Neural cell (in vitro differentiated cells): ENCODE results near the gene SPATS2L. TPM values are rescaled to one million over a fixed set of nuclear protein-coding genes. Genes with fewer than 3 reads are reported as not detected.

Experiments used
- H2AFZ ChIP-seq: fragments of 200-600, 300-800 bp; sonication (generic), shearing (Covaris generic); 2 replicates; pipeline ENCODE4 v1.6.0; 2014; ENCODE audit warnings: low read depth, mild to moderate bottlenecking, antibody characterized with exemption, low read length, moderate library complexity
- H3F3A ChIP-seq: fragments of 200-600 bp; shearing (Covaris generic); 2 replicates; pipeline ENCODE4 v1.6.1; 2016; ENCODE audit warnings: mild to moderate bottlenecking, moderate library complexity, mixed read lengths, antibody characterized with exemption, low read length; ENCODE audit not compliant: insufficient read depth, poor library complexity, severe bottlenecking
- H3K27ac ChIP-seq: fragments of 200-600, 300-800 bp; sonication (generic), shearing (Covaris generic); 2 replicates; pipeline ENCODE4 v1.5.1; 2014; ENCODE audit warnings: mild to moderate bottlenecking, low read length, moderate library complexity
- H3K27me3 ChIP-seq: fragments of 300-800, 200-600 bp; sonication (generic), shearing (Covaris generic); 2 replicates; pipeline ENCODE4 v1.6.0; 2014; ENCODE audit warnings: mild to moderate bottlenecking, low read depth, low read length, moderate library complexity; ENCODE audit not compliant: insufficient read depth
- H3K36me3 ChIP-seq: fragments of 300-800, 200-600 bp; sonication (generic), shearing (Covaris generic); 2 replicates; pipeline ENCODE4 v1.5.1; 2014; ENCODE audit warnings: mild to moderate bottlenecking, antibody characterized with exemption, low read length, moderate library complexity; ENCODE audit not compliant: insufficient read depth
- H3K4me2 ChIP-seq: fragments of 300-800, 200-600 bp; sonication (generic), shearing (Covaris generic); 2 replicates; pipeline ENCODE4 v1.6.0; 2014; ENCODE audit warnings: mild to moderate bottlenecking, low read length
- H3K4me3 ChIP-seq: fragments of 300-800, 200-600 bp; sonication (generic), shearing (Covaris generic); 2 replicates; pipeline ENCODE4 v1.5.1; 2014; ENCODE audit warnings: mild to moderate bottlenecking, low read length, moderate library complexity
- H3K79me2 ChIP-seq: fragments of 200-600 bp; shearing (Covaris generic); replicated peaks from 2 replicates; pipeline ENCODE4 v1.6.0; 2014; ENCODE audit warnings: mild to moderate bottlenecking, low read length, moderate library complexity; ENCODE audit not compliant: insufficient read depth
- H3K9ac ChIP-seq: fragments of 300-800, 200-600 bp; sonication (generic), shearing (Covaris generic); 2 replicates; pipeline ENCODE4 v1.6.1; 2016; ENCODE audit warnings: mild to moderate bottlenecking, low read length, mixed read lengths
- H3K9me2 ChIP-seq: fragments of 200-600 bp; shearing (Covaris generic); 2 replicates; pipeline ENCODE4 v1.6.1; 2016; ENCODE audit warnings: mild to moderate bottlenecking, low read length, mixed read lengths; ENCODE audit not compliant: insufficient read depth
- H3K9me3 ChIP-seq: fragments of 200-600, 300-800 bp; sonication (generic), shearing (Covaris generic); 2 replicates; pipeline ENCODE4 v1.6.1; 2016; ENCODE audit warnings: mild to moderate bottlenecking, mixed run types, low read length, moderate library complexity, mixed read lengths
- H4K20me1 ChIP-seq: fragments of 200-600 bp; shearing (Covaris generic); 2 replicates; pipeline ENCODE4 v1.6.1; 2016; ENCODE audit warnings: mild to moderate bottlenecking, mixed run types; ENCODE audit not compliant: insufficient read depth
- EP300 ChIP-seq: fragments of 450-650 bp; conservative IDR thresholded peaks from 2 replicates; pipeline ENCODE4 v1.6.1; 2014; ENCODE audit warnings: antibody characterized with exemption, mild to moderate bottlenecking, moderate library complexity; ENCODE audit not compliant: poor library complexity, severe bottlenecking
- EZH2 ChIP-seq: fragments of 200-600, 300-800 bp; shearing (Covaris generic), sonication (generic); IDR thresholded peaks from 2 replicates; pipeline ENCODE4 v1.6.1; 2014; ENCODE audit warnings: antibody characterized with exemption, low read length, borderline replicate concordance, mild to moderate bottlenecking; ENCODE audit not compliant: insufficient read depth, poor library complexity, severe bottlenecking
- MXI1 ChIP-seq: fragments of 450-650 bp; conservative IDR thresholded peaks from 2 replicates; pipeline ENCODE4 v1.6.1; 2014; ENCODE audit warnings: antibody characterized with exemption, mild to moderate bottlenecking; ENCODE audit not compliant: poor library complexity, severe bottlenecking
- POLR2AphosphoS5 ChIP-seq: IDR thresholded peaks from 2 replicates; pipeline ENCODE4 v1.6.1; 2012
- RAD21 ChIP-seq: fragments of 450-650 bp; conservative IDR thresholded peaks from 2 replicates; pipeline ENCODE4 v1.6.1; 2014; ENCODE audit warnings: antibody characterized with exemption, mild to moderate bottlenecking, moderate library complexity
- SMC3 ChIP-seq: fragments of 450-650 bp; conservative IDR thresholded peaks from 2 replicates; pipeline ENCODE4 v1.6.1; 2014; ENCODE audit warnings: antibody characterized with exemption, mild to moderate bottlenecking, moderate library complexity; ENCODE audit not compliant: poor library complexity
- TAF1 ChIP-seq: IDR thresholded peaks from 2 replicates; pipeline ENCODE4 v1.6.1; 2012; ENCODE audit warnings: low read depth
- polyA plus RNA-seq: library from polyadenylated mRNA; depleted of rRNA; stranded (reverse); fragments of >200 nt; gene quantifications from 2 replicates; pipeline ENCODE4 v1.2.3, GENCODE V29; 2014
- TF ChIP-seq, protein P1 (sequence below): fragments of 450-650 bp; IDR thresholded peaks from 2 replicates; pipeline ENCODE4 v1.5.1; 2014; ENCODE audit warnings: antibody characterized with exemption, mild to moderate bottlenecking, moderate library complexity; ENCODE audit not compliant: poor library complexity, severe bottlenecking
- TF ChIP-seq, protein P2 (sequence below): IDR thresholded peaks from 2 replicates; pipeline ENCODE4 v1.6.1; 2012; ENCODE audit warnings: borderline replicate concordance

SPATS2L gene
- polyA plus RNA-seq, 1 donor from 2014 or later = 8.5 TPM

DNA sequence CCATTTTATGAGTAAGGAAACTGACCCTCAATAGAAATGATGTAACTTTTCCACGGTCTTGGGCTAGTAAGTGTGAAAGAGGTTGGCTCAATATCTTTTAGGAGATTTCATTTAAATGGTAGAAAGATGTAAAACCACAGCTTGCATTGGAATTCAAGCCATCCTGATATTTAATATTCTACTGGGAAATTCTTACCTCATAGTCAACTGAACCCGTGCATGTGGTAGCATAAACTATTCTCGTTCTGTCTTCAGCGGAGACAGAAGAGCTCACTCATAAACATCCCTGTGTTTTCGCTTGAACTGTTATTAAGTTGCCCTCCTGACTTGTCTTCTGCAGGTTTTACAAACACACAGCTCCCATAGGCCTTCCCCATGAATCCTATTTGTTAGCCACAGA, 8.5 kb upstream of the SPATS2L start:
- H4K20me1 ChIP-seq = no peaks in the 10 kb centered on the region
- no peak overlapping the region for H3K9ac ChIP-seq
- H3K36me3 ChIP-seq = no peaks in the 10 kb centered on the region
- TF ChIP-seq EP300 = no peak
- no peak for TF ChIP-seq MXI1
- no peak for TF ChIP-seq POLR2AphosphoS5
- no peak for TF ChIP-seq SMC3
- no peak for TF ChIP-seq TAF1
- no peaks in the 10 kb centered on the region for H3F3A ChIP-seq
- H2AFZ ChIP-seq = no peak overlapping the region
- no peaks in the 10 kb centered on the region for H3K79me2 ChIP-seq
- no peaks in the 10 kb centered on the region for H3K9me3 ChIP-seq
- no peak overlapping the region for H3K4me3 ChIP-seq
- H3K27me3 ChIP-seq = no peaks in the 10 kb centered on the region
- no peaks in the 10 kb centered on the region for H3K9me2 ChIP-seq
- H3K4me2 ChIP-seq = no peak overlapping the region
- no peak overlapping the region for H3K27ac ChIP-seq

DNA sequence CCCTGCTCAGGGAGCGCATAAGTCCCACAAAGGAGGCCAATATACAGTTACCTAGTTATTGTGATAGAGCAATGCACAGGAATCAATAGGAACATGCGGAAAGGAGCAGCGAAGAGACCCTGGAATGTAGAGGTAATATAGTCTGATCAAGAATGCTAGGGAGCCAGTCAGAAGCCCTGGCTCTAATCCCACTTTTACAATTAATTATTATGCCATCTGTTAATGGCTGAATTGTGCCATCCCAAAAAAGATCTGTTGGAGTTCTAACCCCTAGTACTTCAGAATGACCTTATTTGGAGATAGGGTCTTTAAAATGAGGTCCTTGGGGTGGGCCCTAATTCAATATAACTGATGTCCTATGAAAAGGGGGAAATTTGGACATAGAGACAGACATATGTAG, 7.7 kb upstream of the SPATS2L start:
- H3K4me3 ChIP-seq = no peak overlapping the region
- no peaks in the 10 kb centered on the region for H3K36me3 ChIP-seq
- H3K27ac ChIP-seq = no peak overlapping the region
- no peaks in the 10 kb centered on the region for H3K9me2 ChIP-seq
- no peak overlapping the region for H2AFZ ChIP-seq
- H4K20me1 ChIP-seq = no peaks in the 10 kb centered on the region
- H3K9ac ChIP-seq = no peak overlapping the region
- TF ChIP-seq, protein P1, sequence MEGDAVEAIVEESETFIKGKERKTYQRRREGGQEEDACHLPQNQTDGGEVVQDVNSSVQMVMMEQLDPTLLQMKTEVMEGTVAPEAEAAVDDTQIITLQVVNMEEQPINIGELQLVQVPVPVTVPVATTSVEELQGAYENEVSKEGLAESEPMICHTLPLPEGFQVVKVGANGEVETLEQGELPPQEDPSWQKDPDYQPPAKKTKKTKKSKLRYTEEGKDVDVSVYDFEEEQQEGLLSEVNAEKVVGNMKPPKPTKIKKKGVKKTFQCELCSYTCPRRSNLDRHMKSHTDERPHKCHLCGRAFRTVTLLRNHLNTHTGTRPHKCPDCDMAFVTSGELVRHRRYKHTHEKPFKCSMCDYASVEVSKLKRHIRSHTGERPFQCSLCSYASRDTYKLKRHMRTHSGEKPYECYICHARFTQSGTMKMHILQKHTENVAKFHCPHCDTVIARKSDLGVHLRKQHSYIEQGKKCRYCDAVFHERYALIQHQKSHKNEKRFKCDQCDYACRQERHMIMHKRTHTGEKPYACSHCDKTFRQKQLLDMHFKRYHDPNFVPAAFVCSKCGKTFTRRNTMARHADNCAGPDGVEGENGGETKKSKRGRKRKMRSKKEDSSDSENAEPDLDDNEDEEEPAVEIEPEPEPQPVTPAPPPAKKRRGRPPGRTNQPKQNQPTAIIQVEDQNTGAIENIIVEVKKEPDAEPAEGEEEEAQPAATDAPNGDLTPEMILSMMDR = no peak
- TF ChIP-seq EP300 (no peak), POLR2AphosphoS5 (no peak), SMC3 (no peak), TAF1 (no peak), RAD21 (no peak), MXI1 (no peak), EZH2 (no peak)
- TF ChIP-seq, protein P2, sequence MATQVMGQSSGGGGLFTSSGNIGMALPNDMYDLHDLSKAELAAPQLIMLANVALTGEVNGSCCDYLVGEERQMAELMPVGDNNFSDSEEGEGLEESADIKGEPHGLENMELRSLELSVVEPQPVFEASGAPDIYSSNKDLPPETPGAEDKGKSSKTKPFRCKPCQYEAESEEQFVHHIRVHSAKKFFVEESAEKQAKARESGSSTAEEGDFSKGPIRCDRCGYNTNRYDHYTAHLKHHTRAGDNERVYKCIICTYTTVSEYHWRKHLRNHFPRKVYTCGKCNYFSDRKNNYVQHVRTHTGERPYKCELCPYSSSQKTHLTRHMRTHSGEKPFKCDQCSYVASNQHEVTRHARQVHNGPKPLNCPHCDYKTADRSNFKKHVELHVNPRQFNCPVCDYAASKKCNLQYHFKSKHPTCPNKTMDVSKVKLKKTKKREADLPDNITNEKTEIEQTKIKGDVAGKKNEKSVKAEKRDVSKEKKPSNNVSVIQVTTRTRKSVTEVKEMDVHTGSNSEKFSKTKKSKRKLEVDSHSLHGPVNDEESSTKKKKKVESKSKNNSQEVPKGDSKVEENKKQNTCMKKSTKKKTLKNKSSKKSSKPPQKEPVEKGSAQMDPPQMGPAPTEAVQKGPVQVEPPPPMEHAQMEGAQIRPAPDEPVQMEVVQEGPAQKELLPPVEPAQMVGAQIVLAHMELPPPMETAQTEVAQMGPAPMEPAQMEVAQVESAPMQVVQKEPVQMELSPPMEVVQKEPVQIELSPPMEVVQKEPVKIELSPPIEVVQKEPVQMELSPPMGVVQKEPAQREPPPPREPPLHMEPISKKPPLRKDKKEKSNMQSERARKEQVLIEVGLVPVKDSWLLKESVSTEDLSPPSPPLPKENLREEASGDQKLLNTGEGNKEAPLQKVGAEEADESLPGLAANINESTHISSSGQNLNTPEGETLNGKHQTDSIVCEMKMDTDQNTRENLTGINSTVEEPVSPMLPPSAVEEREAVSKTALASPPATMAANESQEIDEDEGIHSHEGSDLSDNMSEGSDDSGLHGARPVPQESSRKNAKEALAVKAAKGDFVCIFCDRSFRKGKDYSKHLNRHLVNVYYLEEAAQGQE = no peak
- H3F3A ChIP-seq = no peaks in the 10 kb centered on the region
- H3K9me3 ChIP-seq = no peaks in the 10 kb centered on the region
- H3K79me2 ChIP-seq = no peaks in the 10 kb centered on the region
- H3K4me2 ChIP-seq = no peak overlapping the region
- no peaks in the 10 kb centered on the region for H3K27me3 ChIP-seq

DNA sequence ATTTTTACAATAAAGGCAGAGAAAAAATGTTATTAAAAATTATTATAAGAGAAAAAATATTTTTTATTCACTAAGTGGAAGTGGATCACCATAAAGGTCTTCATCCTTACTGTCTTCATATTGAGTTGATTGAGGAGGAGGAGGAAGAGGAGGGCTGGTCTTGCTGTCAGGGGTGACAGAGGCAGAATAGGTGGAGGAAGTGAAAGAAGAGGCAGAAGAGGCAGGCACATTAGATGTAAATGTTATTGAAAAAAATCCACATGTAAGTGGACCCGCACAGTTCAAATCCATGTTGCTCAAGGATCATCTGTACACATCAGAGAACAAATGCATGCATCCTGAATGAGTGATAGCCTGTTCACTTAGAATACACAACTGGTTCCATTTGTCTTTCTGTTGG, 6.4 kb upstream of the SPATS2L start:
- TF ChIP-seq POLR2AphosphoS5 = no peak
- no peak for TF ChIP-seq EP300
- no peak for TF ChIP-seq EZH2
- TF ChIP-seq, protein P1 = no peak
- TF ChIP-seq RAD21 = no peak
- no peak for TF ChIP-seq TAF1
- no peak for TF ChIP-seq SMC3
- TF ChIP-seq, protein P2 = no peak
- no peak for TF ChIP-seq MXI1
- peaks cover 5% of the 10 kb centered on the region for H3F3A ChIP-seq
- no peak overlapping the region for H2AFZ ChIP-seq
- H3K36me3 ChIP-seq = no peaks in the 10 kb centered on the region
- no peak overlapping the region for H3K4me2 ChIP-seq
- H3K79me2 ChIP-seq = no peaks in the 10 kb centered on the region
- no peaks in the 10 kb centered on the region for H4K20me1 ChIP-seq
- no peaks in the 10 kb centered on the region for H3K9me2 ChIP-seq
- no peak overlapping the region for H3K4me3 ChIP-seq
- H3K9ac ChIP-seq = no peak overlapping the region
- no peaks in the 10 kb centered on the region for H3K27me3 ChIP-seq
- no peak overlapping the region for H3K27ac ChIP-seq
- no peaks in the 10 kb centered on the region for H3K9me3 ChIP-seq
